Psoas muscle (tissue), 8 donors: ENCODE measurements around the gene EP300. TPM values are rescaled to one million over a fixed set of nuclear protein-coding genes. Genes with fewer than 3 reads are reported as not detected.
"Not testable (repeated sequence)": the region's sequence is repeated elsewhere in the genome, so short reads cannot be mapped to it uniquely, and the experiment has no call there.

Source experiments
- ATAC-seq, 4 donors: fragments of 200-7000 bp; cut with Tn5 transposase; one replicate each; pipeline ENCODE4 v1.9.1; 2020; ENCODE audit warnings: moderate library complexity in 3 of 4, mild to moderate bottlenecking in 2 of 4
- DNase-seq, 2 donors: peaks; one replicate each; pipeline ENCODE4 v3.0.0-alpha.2; 2020
- H3K27ac ChIP-seq: fragments of 200-600 bp; one replicate; pipeline ENCODE4 v1.8.0; 2022
- H3K27me3 ChIP-seq, 3 donors: fragments of 200-600 bp in 1 of 3; one replicate each; pipeline versions ENCODE4 v1.6.1 to v1.8.0; 2013 to 2022; ENCODE audit warnings: low read length in 2 of 3, mild to moderate bottlenecking in 2 of 3, moderate library complexity in 1 of 3; ENCODE audit not compliant: insufficient read depth in 3 of 3
- H3K36me3 ChIP-seq, 2 donors: fragments of 200-600 bp in 1 of 2; one replicate each; pipeline versions ENCODE4 v1.6.1 to v1.8.0; 2013 to 2022; ENCODE audit warnings: low read depth in 1 of 2, mild to moderate bottlenecking in 1 of 2, moderate library complexity in 1 of 2; ENCODE audit not compliant: insufficient read depth in 1 of 2
- H3K4me1 ChIP-seq: fragments of 200-600 bp; one replicate; pipeline ENCODE4 v1.8.0; 2022
- H3K4me3 ChIP-seq: fragments of 200-600 bp; one replicate; pipeline ENCODE4 v1.8.0; 2022; ENCODE audit warnings: mild to moderate bottlenecking
- H3K9me3 ChIP-seq: fragments of 200-600 bp; one replicate; pipeline ENCODE4 v1.8.0; 2022
- WGBS, 3 donors: extraction: QIAGEN DNeasy Blood & Tissue Kit; methylation state at CpG; one replicate each; pipeline versions ENCODE4 v1.1.6 to v1.1.7; 2013; 5-methylcytosine and 5-hydroxymethylcytosine counted together
- intact Hi-C, 2 donors: fragments of 100-400 bp; cut with DNase I; formaldehyde crosslinking; loops; one replicate each; pipeline versions ENCODE4 v1.11.0 to v1.14.2; 2022
- polyA plus RNA-seq, 3 donors: library from polyadenylated mRNA; stranded (reverse); fragments of 200-250 nt; gene quantifications; one replicate each; pipeline ENCODE4 v1.2.3, GENCODE V29; 2013
- total RNA-seq, 4 donors: library from RNA; stranded (reverse); fragmentation: NEBNext Ultra II Directional in 2 of 4; extraction: Animal tissue kit (Norgen Biotek cat#: 25700) in 2 of 4; gene quantifications; one replicate each; pipeline versions ENCODE4 v1.2.1 to v1.2.4, GENCODE V29; 2021 to 2023
- TF ChIP-seq, protein P1 (sequence below): fragments of 200-600 bp; IDR thresholded peaks from one replicate; pipeline ENCODE4 v1.8.0; 2022; ENCODE audit warnings: antibody characterized with exemption
- donor health status: healthy with polysubstance abuse.
- donor health status: DM: no; HTN: no; CAD: no; lungs with moderate emphysema.
- donor health status: Bipolar disorder and iron deficiency.
- donor health status: healthy.
- donor health status: DM: yes; HTN: yes; CAD: no.
- donor health status: DM: no; HTN: no; CAD: no.
- donor health status: DM: no; HTN: no; CAD: no.
- donor health status: DM: yes; HTN: yes; CAD: no.

The EP300 gene
- total and polyA plus RNA-seq, 7 donors = 6.2 to 40.7 (median 31.0) TPM

DNA sequence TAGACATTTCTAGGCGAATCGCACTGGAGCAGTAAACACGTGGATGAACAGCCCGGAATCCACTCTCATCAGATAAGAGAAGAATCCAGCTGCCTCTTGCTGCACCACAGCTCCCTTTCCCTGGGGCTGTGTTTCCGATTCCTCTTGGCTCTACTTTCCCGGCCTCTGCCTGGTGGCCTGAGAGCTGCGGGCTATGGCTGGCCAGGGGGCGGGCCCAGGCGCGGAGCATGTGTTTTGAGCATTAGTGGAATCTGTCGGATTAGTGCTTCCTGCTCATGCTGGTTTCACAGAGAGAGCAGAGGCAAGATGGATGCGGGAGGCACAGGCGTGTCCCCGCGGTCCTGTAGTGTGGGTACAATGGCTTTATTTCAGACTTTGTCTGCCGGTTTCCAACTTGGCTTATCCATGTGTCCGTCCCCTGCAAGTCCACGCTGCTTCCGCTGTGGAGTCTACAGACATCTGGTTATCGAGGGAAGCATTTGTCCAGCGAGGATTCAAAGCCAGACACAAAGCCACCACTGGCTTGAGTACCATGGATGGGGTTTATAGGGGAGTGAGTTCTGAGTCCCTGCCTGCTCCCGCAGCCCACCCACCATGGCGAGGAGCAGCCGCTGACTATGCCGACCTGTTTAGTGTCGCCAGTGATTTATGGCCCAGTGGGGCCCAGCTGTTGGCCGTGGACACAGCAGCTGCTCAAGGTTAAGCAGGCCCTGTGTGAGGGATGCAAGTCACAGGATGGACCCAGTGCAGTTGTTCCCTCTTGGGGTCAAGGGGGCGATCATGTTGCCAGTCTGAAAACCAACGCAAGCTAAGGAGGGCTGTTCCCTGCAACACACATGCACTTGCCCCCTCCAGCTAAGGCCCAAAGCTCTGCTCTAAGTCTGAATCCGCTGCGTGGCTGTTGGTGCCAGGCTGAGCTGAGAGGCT lies 43.3 kb upstream of the EP300 start:
- 12 to 14% (median 13%) methylated on average over 31 of the region's 31 CpGs for WGBS, 3 donors
- TF ChIP-seq, protein P1, sequence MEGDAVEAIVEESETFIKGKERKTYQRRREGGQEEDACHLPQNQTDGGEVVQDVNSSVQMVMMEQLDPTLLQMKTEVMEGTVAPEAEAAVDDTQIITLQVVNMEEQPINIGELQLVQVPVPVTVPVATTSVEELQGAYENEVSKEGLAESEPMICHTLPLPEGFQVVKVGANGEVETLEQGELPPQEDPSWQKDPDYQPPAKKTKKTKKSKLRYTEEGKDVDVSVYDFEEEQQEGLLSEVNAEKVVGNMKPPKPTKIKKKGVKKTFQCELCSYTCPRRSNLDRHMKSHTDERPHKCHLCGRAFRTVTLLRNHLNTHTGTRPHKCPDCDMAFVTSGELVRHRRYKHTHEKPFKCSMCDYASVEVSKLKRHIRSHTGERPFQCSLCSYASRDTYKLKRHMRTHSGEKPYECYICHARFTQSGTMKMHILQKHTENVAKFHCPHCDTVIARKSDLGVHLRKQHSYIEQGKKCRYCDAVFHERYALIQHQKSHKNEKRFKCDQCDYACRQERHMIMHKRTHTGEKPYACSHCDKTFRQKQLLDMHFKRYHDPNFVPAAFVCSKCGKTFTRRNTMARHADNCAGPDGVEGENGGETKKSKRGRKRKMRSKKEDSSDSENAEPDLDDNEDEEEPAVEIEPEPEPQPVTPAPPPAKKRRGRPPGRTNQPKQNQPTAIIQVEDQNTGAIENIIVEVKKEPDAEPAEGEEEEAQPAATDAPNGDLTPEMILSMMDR = no peak
- DNase-seq (peak; percentile 75 to 88), ATAC-seq (peak; percentile 87 to 92 (median 89))
- Histone ChIP-seq H3K4me1 (peaks cover 6% of the 10 kb centered on the region), H3K36me3 (no peaks in the 10 kb centered on the region), H3K9me3 (no peaks in the 10 kb centered on the region), H3K27ac (peak overlapping the region; percentile 62), H3K27me3 (no peaks in the 10 kb centered on the region), H3K4me3 (peak overlapping the region; percentile 66)
- intact Hi-C loops = no loop called here

GRCh38 chr22:41049795-41050194 lies 42.6 kb upstream of the EP300 start:
- H3K4me3 ChIP-seq, H3K36me3 ChIP-seq, intact Hi-C loops, DNase-seq, H3K27me3 ChIP-seq, H3K9me3 ChIP-seq, H3K4me1 ChIP-seq: not testable (repeated sequence)
- H3K27ac ChIP-seq = peak overlapping the region; percentile 62
- WGBS, 3 donors = 79 to 86% (median 79%) methylated on average over 4 of the region's 4 CpGs
- peak in 1 of 4 donors; percentile 2 for ATAC-seq

DNA sequence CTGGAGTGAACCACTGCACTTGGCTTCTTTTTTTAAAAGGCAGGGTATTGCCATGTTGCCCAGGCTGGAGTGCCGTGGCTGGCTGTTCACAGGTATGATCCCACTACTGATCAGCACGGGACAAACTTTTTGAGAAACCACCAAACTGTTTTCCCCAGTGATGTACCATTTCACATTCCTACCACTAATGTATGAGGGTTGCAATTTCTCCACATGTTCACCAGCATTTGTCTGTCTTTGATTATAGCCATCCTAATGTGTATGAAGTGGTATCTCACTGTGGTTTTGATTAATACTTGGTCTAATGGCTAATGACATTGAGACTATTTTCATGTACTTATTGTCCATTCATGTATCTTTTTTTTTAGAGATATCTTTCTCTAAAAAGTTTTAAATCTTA lies 41.5 kb upstream of the EP300 start:
- Histone ChIP-seq H3K27me3 (no peaks in the 10 kb centered on the region), H3K9me3 (no peaks in the 10 kb centered on the region), H3K4me3 (no peak overlapping the region), H3K4me1 (peaks cover 6% of the 10 kb centered on the region), H3K27ac (no peak overlapping the region), H3K36me3 (no peaks in the 10 kb centered on the region)
- DNase-seq (no peak), ATAC-seq (no peak)
- WGBS, 3 donors = 83 to 88% (median 85%) methylated on average over 2 of the region's 2 CpGs
- intact Hi-C loops = no loop called here
- TF ChIP-seq, protein P1 = no peak

- no peak overlapping the region for H3K4me3 ChIP-seq
- H3K9me3 ChIP-seq = no peaks in the 10 kb centered on the region
- H3K27me3 ChIP-seq = no peaks in the 10 kb centered on the region
- DNase-seq (no peak), ATAC-seq (no peak)
- 73 to 84% (median 76%) methylated on average over 8 of the region's 8 CpGs for WGBS, 3 donors
- intact Hi-C loops = no loop called here
- H3K4me1 ChIP-seq = peaks cover 6% of the 10 kb centered on the region
- no peak overlapping the region for H3K27ac ChIP-seq
- no peaks in the 10 kb centered on the region for H3K36me3 ChIP-seq
- TF ChIP-seq, protein P1 = no peak
Measured at GRCh38 chr22:41052661-41053490, 39.5 kb upstream of the EP300 start.

DNA sequence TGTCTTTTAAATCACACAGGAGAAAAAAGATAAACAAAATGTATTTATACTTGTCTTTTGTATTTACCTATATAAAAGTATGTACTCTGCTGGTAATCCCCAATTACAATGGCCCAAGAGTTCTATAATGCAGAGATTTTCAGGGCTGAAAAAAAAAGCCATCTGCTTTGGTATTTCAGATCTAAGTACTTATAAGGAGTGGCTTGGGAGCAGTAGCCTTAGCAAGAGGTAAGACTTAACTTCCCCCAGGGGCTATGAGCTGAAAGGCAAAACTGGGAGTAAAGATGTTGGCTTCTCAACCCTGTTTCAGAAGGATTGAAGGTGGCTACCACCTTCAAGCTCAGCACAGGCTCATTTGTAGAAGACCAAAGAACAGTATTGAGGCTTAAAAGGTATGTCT lies 35.3 kb upstream of the EP300 start:
- no peaks in the 10 kb centered on the region for H3K9me3 ChIP-seq
- no peak for ATAC-seq
- TF ChIP-seq, protein P1 = no peak

More for the DNA sequence above, 35.3 kb upstream of the EP300 start:
- no peak overlapping the region for H3K4me3 ChIP-seq
- H3K27me3 ChIP-seq = no peaks in the 10 kb centered on the region
- H3K27ac ChIP-seq = no peak overlapping the region
- no peaks in the 10 kb centered on the region for H3K4me1 ChIP-seq
- intact Hi-C loops = no loop called here
- no peak for DNase-seq
- H3K36me3 ChIP-seq = no peaks in the 10 kb centered on the region
